ENCODE measurements around the gene OSBPL8. TPM values are rescaled to one million over a fixed set of nuclear protein-coding genes. Genes with fewer than 3 reads are reported as not detected.

Gene OSBPL8
- total RNA-seq, 2 experiments from 2014 or later, result 25.0 to 61.3 TPM

GRCh38 chr12:76445462-76445861 lies 114.1 kb downstream of the OSBPL8 start:
- Histone ChIP-seq H3K27ac (ENCODE audit: low read depth, low read length, poor library complexity, severe bottlenecking) (no peak overlapping the region), H2AFZ (ENCODE audit: low read length) (no peak overlapping the region), H3K9me2 (ENCODE audit: insufficient read depth, low read length) (no peaks in the 10 kb centered on the region), H4K20me1 (ENCODE audit: insufficient read depth, low read length) (no peaks in the 10 kb centered on the region), H3K4me2 (ENCODE audit: low read length) (no peak overlapping the region), H3K4me1 (ENCODE audit: insufficient read depth, low read length, poor library complexity, severe bottlenecking) (no peaks in the 10 kb centered on the region), H3K4me3 (ENCODE audit: low read depth, low read length, poor library complexity, severe bottlenecking) (no peak overlapping the region), H3K36me3 (ENCODE audit: insufficient read depth, low read length) (peaks cover 12% of the 10 kb centered on the region), H3K79me2 (ENCODE audit: insufficient read depth, low read depth, low read length) (peaks cover 7% of the 10 kb centered on the region; the same call in 1 of the 2 replicates), H3K9me3 (ENCODE audit: low read length) (no peaks in the 10 kb centered on the region)
- ChIA-PET POLR2A (no interaction called here), CTCF (ENCODE audit: unreplicated experiment) (no interaction called here)
- no peak for TF ChIP-seq CTCF (conservative IDR thresholded peaks at IDR 0.05; ENCODE audit: low read length)
- no peak for TF ChIP-seq EZH2phosphoT487 (IDR thresholded peaks at IDR 0.05; ENCODE audit: borderline replicate concordance, low read depth, low read length)
- intact Hi-C loops (cut with micrococcal nuclease; ENCODE audit: unreplicated experiment), result no loop called here
- no TSS peak for BruUV-seq (replicated peaks)
- no peak for DNase-seq (ENCODE audit: low spot score)

GRCh38 chr12:76444408-76444984 lies 115.1 kb downstream of the OSBPL8 start:
- Histone ChIP-seq H2AFZ (ENCODE audit: low read length) (no peak overlapping the region), H3K9me3 (ENCODE audit: low read length) (no peaks in the 10 kb centered on the region), H4K20me1 (ENCODE audit: insufficient read depth, low read length) (no peaks in the 10 kb centered on the region), H3K4me3 (ENCODE audit: low read depth, low read length, poor library complexity, severe bottlenecking) (no peak overlapping the region), H3K79me2 (ENCODE audit: insufficient read depth, low read depth, low read length) (peaks cover 7% of the 10 kb centered on the region; the same call in 1 of the 2 replicates), H3K27ac (ENCODE audit: low read depth, low read length, poor library complexity, severe bottlenecking) (no peak overlapping the region), H3K4me2 (ENCODE audit: low read length) (no peak overlapping the region), H3K4me1 (ENCODE audit: insufficient read depth, low read length, poor library complexity, severe bottlenecking) (no peaks in the 10 kb centered on the region), H3K9me2 (ENCODE audit: insufficient read depth, low read length) (no peaks in the 10 kb centered on the region), H3K36me3 (ENCODE audit: insufficient read depth, low read length) (peaks cover 6% of the 10 kb centered on the region)
- intact Hi-C loops (cut with micrococcal nuclease; ENCODE audit: unreplicated experiment), result no loop called here
- DNase-seq (ENCODE audit: low spot score), result no peak
- ChIA-PET CTCF (ENCODE audit: unreplicated experiment) (no interaction called here), POLR2A (interaction anchor here (0.6 to 1.2 kb wide), 4 partner anchors 8 to 398 kb away, joined by 3 to 6 read pairs (median 4); no protein-coding TSS in a partner anchor)
- no peak for TF ChIP-seq CTCF (conservative IDR thresholded peaks at IDR 0.05; ENCODE audit: low read length)
- no peak for TF ChIP-seq EZH2phosphoT487 (IDR thresholded peaks at IDR 0.05; ENCODE audit: borderline replicate concordance, low read depth, low read length)
- BruUV-seq (replicated peaks), result no TSS peak

- Histone ChIP-seq H3K79me2 (ENCODE audit: insufficient read depth, low read depth, low read length) (peaks cover 7% of the 10 kb centered on the region; the same call in 1 of the 2 replicates), H3K9me3 (ENCODE audit: low read length) (no peaks in the 10 kb centered on the region), H3K36me3 (ENCODE audit: insufficient read depth, low read length) (no peaks in the 10 kb centered on the region; the same call in 1 of the 2 replicates), H3K9me2 (ENCODE audit: insufficient read depth, low read length) (no peaks in the 10 kb centered on the region), H3K4me2 (ENCODE audit: low read length) (no peak overlapping the region), H3K4me1 (ENCODE audit: insufficient read depth, low read length, poor library complexity, severe bottlenecking) (no peaks in the 10 kb centered on the region), H4K20me1 (ENCODE audit: insufficient read depth, low read length) (no peaks in the 10 kb centered on the region), H3K4me3 (ENCODE audit: low read depth, low read length, poor library complexity, severe bottlenecking) (no peak overlapping the region), H2AFZ (ENCODE audit: low read length) (no peak overlapping the region), H3K27ac (ENCODE audit: low read depth, low read length, poor library complexity, severe bottlenecking) (no peak overlapping the region)
- intact Hi-C loops (cut with micrococcal nuclease; ENCODE audit: unreplicated experiment), result no loop called here
- ChIA-PET POLR2A (interaction anchor here (0.6 kb wide), 1 partner anchor 86 kb away, joined by 3 read pairs; no protein-coding TSS in a partner anchor), CTCF (ENCODE audit: unreplicated experiment) (no interaction called here)
- BruUV-seq (replicated peaks), result no TSS peak
- no peak for TF ChIP-seq EZH2phosphoT487 (IDR thresholded peaks at IDR 0.05; ENCODE audit: borderline replicate concordance, low read depth, low read length)
- TF ChIP-seq CTCF (conservative IDR thresholded peaks at IDR 0.05; ENCODE audit: low read length), result no peak
- no peak for DNase-seq (ENCODE audit: low spot score)
These were observed 118.6 kb downstream of the OSBPL8 start for GRCh38 chr12:76441016-76441415.
